Dedifferentiated amniotic fluid mesenchymal stem cell (primary cell): ENCODE data around the gene ZYG11B.
"Not testable (repeated sequence)": the region's sequence is repeated elsewhere in the genome, so short reads cannot be mapped to it uniquely, and the experiment has no call there.

Experiments
- DNase-seq: peaks from one replicate; pipeline ENCODE4 v3.0.0-alpha.2; 2016; ENCODE audit errors: extremely low spot score

Gene ZYG11B

GRCh38 chr1:52707927-52708655 lies 18.2 kb upstream of the ZYG11B start:
- DNase-seq, result peak; percentile 37

GRCh38 chr1:52709016-52709415 lies 17.2 kb upstream of the ZYG11B start:
- DNase-seq, result no peak

- DNase-seq, result no peak
Observed at GRCh38 chr1:52713590-52713989, 12.7 kb upstream of the ZYG11B start.

GRCh38 chr1:52715296-52715695 lies 11.0 kb upstream of the ZYG11B start:
- not testable (repeated sequence) for DNase-seq

- no peak for DNase-seq
Observed at GRCh38 chr1:52723260-52723659, 3.0 kb upstream of the ZYG11B start.

- DNase-seq, result no peak
Observed at GRCh38 chr1:52725903-52726264, 369 bp upstream of the ZYG11B start.

- DNase-seq, result no peak
Observed at GRCh38 chr1:52727114-52727586, 897 bp downstream of the ZYG11B start.

- no peak for DNase-seq
Observed at GRCh38 chr1:52727956-52728656, 1.9 kb downstream of the ZYG11B start.

GRCh38 chr1:52733368-52733767 lies 7.1 kb downstream of the ZYG11B start:
- no peak for DNase-seq

- not testable (repeated sequence) for DNase-seq
Observed at GRCh38 chr1:52735371-52735770, 9.1 kb downstream of the ZYG11B start.

- DNase-seq, result no peak
Observed at GRCh38 chr1:52738148-52738547, 11.9 kb downstream of the ZYG11B start.

- DNase-seq, result no peak
Observed at GRCh38 chr1:52738893-52739292, 12.6 kb downstream of the ZYG11B start.

- no peak for DNase-seq
Observed at GRCh38 chr1:52739699-52740467, 13.6 kb downstream of the ZYG11B start.

GRCh38 chr1:52741259-52741658 lies 15.0 kb downstream of the ZYG11B start:
- no peak for DNase-seq

- no peak for DNase-seq
Observed at GRCh38 chr1:52746189-52746588, 19.9 kb downstream of the ZYG11B start.

GRCh38 chr1:52747450-52747849 lies 21.2 kb downstream of the ZYG11B start:
- DNase-seq, result no peak

- DNase-seq, result no peak
Observed at GRCh38 chr1:52748119-52748518, 21.9 kb downstream of the ZYG11B start.

GRCh38 chr1:52749496-52749895 lies 23.2 kb downstream of the ZYG11B start:
- DNase-seq, result not testable (repeated sequence)

GRCh38 chr1:52750139-52750538 lies 23.9 kb downstream of the ZYG11B start:
- DNase-seq, result not testable (repeated sequence)

GRCh38 chr1:52751589-52752483 lies 25.6 kb downstream of the ZYG11B start:
- DNase-seq, result no peak

GRCh38 chr1:52752484-52752826 lies 26.2 kb downstream of the ZYG11B start:
- DNase-seq, result no peak

- DNase-seq, result no peak
Observed at GRCh38 chr1:52753169-52753568, 26.9 kb downstream of the ZYG11B start.
